ENCODE measurements around the gene MERTK.

- no peak for TF ChIP-seq EZH2 (IDR thresholded peaks at IDR 0.05; ENCODE audit: borderline replicate concordance, insufficient read depth, low read depth, low read length, poor library complexity, severe bottlenecking)
- TF ChIP-seq, protein P1, sequence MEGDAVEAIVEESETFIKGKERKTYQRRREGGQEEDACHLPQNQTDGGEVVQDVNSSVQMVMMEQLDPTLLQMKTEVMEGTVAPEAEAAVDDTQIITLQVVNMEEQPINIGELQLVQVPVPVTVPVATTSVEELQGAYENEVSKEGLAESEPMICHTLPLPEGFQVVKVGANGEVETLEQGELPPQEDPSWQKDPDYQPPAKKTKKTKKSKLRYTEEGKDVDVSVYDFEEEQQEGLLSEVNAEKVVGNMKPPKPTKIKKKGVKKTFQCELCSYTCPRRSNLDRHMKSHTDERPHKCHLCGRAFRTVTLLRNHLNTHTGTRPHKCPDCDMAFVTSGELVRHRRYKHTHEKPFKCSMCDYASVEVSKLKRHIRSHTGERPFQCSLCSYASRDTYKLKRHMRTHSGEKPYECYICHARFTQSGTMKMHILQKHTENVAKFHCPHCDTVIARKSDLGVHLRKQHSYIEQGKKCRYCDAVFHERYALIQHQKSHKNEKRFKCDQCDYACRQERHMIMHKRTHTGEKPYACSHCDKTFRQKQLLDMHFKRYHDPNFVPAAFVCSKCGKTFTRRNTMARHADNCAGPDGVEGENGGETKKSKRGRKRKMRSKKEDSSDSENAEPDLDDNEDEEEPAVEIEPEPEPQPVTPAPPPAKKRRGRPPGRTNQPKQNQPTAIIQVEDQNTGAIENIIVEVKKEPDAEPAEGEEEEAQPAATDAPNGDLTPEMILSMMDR (IDR thresholded peaks at IDR 0.05): no peak
Observed at GRCh38 chr2:111896576-111896975, 1.8 kb upstream of the MERTK start.
